G401.6 (cell line): ENCODE results near the gene RND2.
"Not testable (repeated sequence)": the region's sequence is repeated elsewhere in the genome, so short reads cannot be mapped to it uniquely, and the experiment has no call there.

Source experiments
- FAIRE-seq: peaks from 2 replicates; lab custom pipeline; 2012; peaks lifted over from hg19 to GRCh38; lab: Jason Lieb, UNC

Gene RND2

GRCh38 chr17:43027091-43028032 lies 2.3 kb downstream of the RND2 start:
- no peak for FAIRE-seq

DNA sequence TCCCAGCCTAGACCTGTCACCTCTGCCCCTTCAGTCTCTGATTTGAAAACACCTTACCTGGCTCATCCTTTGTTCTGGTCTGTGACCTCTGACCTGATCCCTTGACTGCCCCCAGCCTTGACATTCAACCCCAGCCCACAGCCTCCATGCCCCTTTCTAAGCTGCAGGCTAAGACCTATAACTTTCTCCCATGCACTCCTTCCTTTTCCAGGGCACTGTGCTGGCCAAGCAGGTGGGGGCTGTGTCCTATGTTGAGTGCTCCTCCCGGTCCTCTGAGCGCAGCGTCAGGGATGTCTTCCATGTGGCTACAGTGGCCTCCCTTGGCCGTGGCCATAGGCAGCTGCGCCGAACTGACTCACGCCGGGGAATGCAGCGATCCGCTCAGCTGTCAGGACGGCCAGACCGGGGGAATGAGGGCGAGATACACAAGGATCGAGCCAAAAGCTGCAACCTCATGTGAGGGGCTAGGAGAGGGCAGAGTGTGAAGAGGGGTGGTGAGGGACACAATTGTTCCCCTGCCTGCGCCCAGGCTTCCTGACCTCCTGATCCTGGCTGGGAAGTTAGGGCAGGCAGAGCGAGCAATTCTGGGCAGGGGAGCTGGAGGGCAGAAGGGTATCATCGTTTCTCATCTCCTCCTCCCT lies 3.3 kb downstream of the RND2 start:
- no peak for FAIRE-seq

GRCh38 chr17:43030137-43030767 lies 5.2 kb downstream of the RND2 start:
- no peak for FAIRE-seq

DNA sequence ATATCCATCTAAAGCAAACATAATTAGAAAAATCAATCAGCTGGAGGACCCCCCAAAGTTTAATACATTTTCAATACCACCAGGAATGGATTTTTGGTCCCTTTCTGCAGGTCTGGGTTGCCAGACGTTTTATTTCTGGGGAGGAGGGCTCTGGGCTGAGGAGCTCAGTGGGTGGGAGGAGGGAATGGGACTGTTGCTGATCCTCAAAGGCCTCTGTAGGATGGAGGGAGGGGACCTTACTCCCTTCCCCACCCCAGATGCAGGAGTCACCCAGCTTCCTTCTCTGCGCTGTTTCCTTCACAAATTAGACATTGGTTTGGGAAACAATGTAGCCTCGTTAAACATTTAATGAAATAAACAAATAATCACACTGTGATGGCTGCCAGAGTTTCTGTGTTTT lies 6.6 kb downstream of the RND2 start:
- FAIRE-seq: no peak

DNA sequence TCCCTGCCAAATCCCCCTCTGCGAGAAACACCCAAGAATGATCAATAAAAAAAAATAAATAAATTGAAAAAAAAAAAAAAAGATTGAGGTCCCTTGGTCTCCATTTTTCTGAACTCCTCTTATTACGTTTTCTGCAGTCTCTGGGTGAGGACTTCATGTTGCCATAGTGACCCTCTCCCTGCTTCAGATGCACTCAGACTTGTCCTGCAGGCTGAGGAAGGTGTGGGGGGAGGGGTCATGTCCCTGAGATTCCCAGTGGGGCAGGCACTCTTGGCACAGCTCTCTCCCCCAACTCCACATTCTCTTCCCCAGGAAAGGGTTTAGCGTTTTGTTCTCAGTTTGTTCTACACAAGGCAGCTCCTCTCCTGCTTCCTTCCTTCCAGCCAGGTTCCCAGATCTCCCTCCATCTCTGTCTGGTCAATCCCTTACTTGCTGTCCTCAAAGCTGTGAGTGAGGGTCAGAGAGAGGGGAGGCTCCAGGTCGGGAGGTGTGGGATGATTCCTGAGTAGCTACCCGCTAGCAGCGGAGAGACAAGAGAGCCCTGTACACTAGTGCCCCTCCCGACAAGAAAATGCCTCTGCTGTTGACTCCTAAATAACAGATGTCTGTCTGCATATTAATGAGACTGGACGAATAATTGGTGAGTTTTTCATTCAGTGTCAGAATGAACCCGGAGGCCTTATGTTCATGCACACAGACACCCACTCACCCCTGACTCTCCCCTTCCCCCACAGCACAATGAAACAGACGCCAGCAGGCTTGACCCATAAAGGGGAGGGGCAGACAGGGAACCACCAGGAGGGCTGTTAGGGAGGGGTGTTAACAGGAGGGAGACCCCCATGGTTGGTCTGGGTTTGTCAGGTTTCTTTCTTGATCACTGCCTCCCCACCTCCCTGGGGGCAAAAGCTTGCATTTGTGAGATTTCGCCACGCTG lies 9.2 kb downstream of the RND2 start:
- FAIRE-seq: no peak

- FAIRE-seq: no peak
Observed at GRCh38 chr17:43034894-43035293, 9.9 kb downstream of the RND2 start.

- no peak for FAIRE-seq
Observed at GRCh38 chr17:43039646-43040045, 14.6 kb downstream of the RND2 start.

GRCh38 chr17:43040655-43041054 lies 15.6 kb downstream of the RND2 start:
- no peak for FAIRE-seq

DNA sequence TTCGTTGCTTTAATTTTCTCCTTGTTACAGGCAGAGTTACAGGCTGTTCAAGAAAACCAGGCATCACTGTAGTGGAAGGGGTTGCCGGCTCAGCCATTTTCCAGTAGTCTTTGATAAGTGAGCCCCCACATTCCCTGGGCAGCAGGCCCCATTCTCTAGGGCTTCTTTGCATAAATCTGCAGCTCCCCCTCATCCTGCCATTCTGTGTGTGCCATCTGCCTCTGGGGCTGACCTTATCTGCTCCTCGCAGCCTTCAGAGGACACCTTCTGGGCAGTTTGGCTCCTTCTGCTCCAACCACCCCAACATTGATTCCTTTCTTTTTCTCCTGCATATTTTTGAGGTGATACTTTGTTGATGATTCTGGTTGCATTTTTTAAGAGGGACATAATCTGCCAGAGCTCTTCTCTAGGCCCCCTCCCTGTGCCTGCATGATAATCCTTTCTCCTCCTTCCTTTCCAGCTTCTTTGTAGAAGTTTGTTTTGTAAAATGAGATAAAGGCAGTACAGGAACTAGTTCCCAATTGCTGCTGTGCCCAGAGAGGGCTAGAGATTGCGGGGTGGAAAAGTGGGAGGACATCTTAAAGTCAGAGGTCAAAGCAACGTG lies 17.1 kb downstream of the RND2 start:
- FAIRE-seq: no peak

GRCh38 chr17:43043307-43043706 lies 18.3 kb downstream of the RND2 start:
- no peak for FAIRE-seq

- no peak for FAIRE-seq
Observed at GRCh38 chr17:43044024-43044423, 19.0 kb downstream of the RND2 start.

DNA sequence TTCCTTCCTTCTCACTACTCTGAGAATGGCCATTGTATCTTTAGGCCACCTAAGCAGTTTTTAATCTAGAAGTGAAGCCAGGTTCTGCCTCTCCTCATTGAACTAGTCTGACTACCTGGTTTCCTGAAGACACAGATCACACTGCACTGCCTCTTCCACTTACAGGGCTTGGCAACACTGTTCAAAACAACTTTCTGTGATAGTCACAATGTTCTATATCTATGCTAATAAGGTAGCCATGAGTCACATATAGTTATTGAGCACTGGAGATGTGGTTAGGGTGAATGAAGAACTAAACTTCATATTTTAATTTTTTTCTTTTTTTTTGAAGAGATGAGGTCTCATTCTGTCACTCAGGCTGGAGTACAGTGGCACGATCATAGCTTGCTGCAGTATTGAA lies 26.9 kb downstream of the RND2 start:
- no peak for FAIRE-seq

GRCh38 chr17:43053008-43053407 lies 28.0 kb downstream of the RND2 start:
- not testable (repeated sequence) for FAIRE-seq

DNA sequence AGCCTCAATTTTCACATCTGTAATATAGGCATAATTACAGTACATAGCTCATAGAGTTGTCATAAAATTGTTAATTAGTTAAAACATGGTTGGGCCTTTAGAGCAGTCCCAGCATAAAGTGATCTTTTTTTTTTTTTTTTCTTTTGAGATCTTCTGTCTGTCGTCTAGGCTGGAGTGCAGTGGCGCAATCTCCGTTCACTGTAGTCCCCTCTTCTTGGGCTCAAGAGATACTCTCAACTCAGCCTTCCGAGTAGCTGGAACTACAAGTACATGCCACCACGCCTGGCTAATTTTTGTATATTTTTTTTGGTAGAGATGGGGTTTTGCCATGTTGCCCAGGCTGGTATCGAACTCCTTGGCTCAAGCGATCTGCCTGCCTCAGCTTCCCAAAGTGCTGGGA lies 31.0 kb downstream of the RND2 start:
- no peak for FAIRE-seq

- FAIRE-seq: no peak
Observed at GRCh38 chr17:43062984-43063638, 38.1 kb downstream of the RND2 start.

DNA sequence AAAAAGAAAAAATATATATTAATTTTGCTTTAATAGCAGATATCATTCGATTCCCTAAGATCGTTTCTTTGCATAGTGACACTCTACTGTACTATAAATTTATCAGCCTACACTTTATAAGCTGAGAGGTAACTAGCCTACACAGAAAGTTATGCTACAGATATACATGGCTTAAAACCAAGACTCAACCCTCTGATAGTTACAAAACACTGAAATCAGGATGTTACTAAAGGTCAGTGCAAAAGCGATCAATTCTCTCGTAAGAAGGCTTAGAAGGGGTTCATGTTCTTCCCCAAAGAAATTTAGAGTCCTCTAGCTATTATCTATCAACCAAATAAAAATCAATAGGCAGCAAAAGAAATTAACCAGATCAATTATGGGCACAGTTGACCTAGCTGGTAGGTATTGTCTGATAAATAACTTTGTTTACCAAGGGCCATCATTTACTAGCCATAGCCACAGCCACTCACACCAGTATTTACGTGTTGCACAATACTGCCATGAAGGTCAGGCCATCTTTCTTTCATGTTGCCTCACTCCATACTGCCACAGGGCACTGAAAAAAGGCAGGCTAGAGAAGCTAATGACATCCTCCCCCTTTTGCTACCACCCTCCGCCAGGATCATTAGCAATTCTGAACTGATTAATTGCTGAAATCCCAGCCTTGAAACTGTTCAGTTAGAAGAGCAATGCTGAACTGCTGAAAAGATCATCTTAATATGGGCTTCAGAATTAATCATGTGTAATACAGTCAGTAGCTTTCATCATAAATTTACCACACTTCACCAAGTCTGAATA lies 43.7 kb downstream of the RND2 start:
- no peak for FAIRE-seq

GRCh38 chr17:43069368-43069898 lies 44.4 kb downstream of the RND2 start:
- FAIRE-seq: no peak

- no peak for FAIRE-seq
Observed at GRCh38 chr17:43070257-43070656, 45.2 kb downstream of the RND2 start.

DNA sequence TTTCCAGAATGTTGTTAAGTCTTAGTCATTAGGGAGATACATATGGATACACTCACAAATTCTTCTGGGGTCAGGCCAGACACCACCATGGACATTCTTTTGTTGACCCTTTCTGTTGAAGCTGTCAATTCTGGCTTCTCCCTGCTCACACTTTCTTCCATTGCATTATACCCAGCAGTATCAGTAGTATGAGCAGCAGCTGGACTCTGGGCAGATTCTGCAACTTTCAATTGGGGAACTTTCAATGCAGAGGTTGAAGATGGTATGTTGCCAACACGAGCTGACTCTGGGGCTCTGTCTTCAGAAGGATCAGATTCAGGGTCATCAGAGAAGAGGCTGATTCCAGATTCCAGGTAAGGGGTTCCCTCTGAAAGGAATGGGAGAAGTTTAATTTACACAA lies 45.8 kb downstream of the RND2 start:
- no peak for FAIRE-seq

DNA sequence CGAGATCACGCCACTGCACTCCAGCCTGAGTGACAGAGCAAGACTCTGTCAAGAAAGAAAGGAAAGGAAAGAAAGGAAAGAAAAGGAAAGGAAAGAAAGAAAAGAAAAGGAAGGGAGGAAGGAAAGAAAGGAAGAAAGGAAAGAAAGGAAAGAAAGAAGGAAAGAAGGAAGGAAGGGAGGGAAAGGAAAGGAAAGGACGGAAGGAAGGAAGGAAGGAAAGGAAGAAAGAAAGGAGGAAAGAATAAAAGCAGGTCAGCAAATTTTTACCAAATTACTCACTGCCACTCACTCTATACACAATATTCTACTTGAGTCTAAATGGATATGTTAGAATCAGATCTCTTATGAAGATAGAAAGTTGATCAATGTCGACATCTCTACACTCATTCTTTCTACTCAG lies 49.8 kb downstream of the RND2 start:
- no peak for FAIRE-seq
